M059J (cell line): ENCODE results near the gene CACNA1I. TPM values are rescaled to one million over a fixed set of nuclear protein-coding genes. Genes with fewer than 3 reads are reported as not detected.

ENCODE experiments used
- DNase-seq: peaks from one replicate; pipeline ENCODE4 v3.0.0-alpha.2; 2012; ENCODE audit warnings: low read depth
- total RNA-seq: library from RNA; depleted of rRNA; stranded (reverse); fragments of >200 nt; shearing (Covaris generic); gene quantifications from 2 replicates; pipeline ENCODE4 v1.2.3, GENCODE V29; 2014; rRNA removed

CACNA1I gene
- total RNA-seq, 1 experiment from 2014 or later = 0.02 TPM

GRCh38 chr22:39738746-39739145, 168.2 kb downstream of the CACNA1I start:
- DNase-seq = no peak

Other genes starting within 250 kb of the CACNA1I start
- gene SYNGR1, start 220.8 kb upstream of the CACNA1I start, total RNA-seq = 13.6 and 14.9 TPM in 2 replicates
- gene TAB1, start 171.0 kb upstream of the CACNA1I start, total RNA-seq = 9.0 and 16.1 TPM in 2 replicates
- gene MGAT3, start 113.7 kb upstream of the CACNA1I start, total RNA-seq = not detected in 2 replicates
- gene MIEF1, start 68.5 kb upstream of the CACNA1I start, total RNA-seq = 11.9 and 17.8 TPM in 2 replicates
- 144 and 168 TPM in 2 replicates for gene ATF4, start 50.2 kb upstream of the CACNA1I start, total RNA-seq
- 60.0 and 77.0 TPM in 2 replicates for gene RPS19BP1, start 38.0 kb upstream of the CACNA1I start, total RNA-seq